ENCODE results near the gene SPRTN.
"Not testable (repeated sequence)": the region's sequence is repeated elsewhere in the genome, so short reads cannot be mapped to it uniquely, and the experiment has no call there.

DNA sequence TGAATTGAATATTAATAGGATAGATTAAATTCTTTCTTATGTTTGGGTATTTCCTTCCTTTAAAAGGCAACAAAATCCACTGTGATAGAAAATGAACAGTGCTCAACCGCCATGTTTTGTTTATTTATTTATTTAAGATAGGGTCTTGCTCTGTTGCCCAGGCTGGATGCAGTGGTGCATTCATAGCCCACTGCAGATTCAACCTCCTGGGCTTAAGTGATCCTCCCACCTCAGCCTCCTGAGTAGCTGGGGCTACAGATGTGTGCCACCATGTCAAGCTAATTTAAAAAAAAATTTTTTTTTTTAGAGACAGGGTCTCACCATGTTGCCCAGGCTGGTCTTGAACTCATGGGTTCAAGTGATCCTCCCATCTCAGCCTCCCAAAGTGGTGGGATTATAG is 10.8 kb downstream of the SPRTN start:
- TF ChIP-seq, protein P1, sequence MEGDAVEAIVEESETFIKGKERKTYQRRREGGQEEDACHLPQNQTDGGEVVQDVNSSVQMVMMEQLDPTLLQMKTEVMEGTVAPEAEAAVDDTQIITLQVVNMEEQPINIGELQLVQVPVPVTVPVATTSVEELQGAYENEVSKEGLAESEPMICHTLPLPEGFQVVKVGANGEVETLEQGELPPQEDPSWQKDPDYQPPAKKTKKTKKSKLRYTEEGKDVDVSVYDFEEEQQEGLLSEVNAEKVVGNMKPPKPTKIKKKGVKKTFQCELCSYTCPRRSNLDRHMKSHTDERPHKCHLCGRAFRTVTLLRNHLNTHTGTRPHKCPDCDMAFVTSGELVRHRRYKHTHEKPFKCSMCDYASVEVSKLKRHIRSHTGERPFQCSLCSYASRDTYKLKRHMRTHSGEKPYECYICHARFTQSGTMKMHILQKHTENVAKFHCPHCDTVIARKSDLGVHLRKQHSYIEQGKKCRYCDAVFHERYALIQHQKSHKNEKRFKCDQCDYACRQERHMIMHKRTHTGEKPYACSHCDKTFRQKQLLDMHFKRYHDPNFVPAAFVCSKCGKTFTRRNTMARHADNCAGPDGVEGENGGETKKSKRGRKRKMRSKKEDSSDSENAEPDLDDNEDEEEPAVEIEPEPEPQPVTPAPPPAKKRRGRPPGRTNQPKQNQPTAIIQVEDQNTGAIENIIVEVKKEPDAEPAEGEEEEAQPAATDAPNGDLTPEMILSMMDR (conservative IDR thresholded peaks at IDR 0.05; ENCODE audit: low read depth in 2 of 2): not testable (repeated sequence)
- TF ChIP-seq, protein P2, sequence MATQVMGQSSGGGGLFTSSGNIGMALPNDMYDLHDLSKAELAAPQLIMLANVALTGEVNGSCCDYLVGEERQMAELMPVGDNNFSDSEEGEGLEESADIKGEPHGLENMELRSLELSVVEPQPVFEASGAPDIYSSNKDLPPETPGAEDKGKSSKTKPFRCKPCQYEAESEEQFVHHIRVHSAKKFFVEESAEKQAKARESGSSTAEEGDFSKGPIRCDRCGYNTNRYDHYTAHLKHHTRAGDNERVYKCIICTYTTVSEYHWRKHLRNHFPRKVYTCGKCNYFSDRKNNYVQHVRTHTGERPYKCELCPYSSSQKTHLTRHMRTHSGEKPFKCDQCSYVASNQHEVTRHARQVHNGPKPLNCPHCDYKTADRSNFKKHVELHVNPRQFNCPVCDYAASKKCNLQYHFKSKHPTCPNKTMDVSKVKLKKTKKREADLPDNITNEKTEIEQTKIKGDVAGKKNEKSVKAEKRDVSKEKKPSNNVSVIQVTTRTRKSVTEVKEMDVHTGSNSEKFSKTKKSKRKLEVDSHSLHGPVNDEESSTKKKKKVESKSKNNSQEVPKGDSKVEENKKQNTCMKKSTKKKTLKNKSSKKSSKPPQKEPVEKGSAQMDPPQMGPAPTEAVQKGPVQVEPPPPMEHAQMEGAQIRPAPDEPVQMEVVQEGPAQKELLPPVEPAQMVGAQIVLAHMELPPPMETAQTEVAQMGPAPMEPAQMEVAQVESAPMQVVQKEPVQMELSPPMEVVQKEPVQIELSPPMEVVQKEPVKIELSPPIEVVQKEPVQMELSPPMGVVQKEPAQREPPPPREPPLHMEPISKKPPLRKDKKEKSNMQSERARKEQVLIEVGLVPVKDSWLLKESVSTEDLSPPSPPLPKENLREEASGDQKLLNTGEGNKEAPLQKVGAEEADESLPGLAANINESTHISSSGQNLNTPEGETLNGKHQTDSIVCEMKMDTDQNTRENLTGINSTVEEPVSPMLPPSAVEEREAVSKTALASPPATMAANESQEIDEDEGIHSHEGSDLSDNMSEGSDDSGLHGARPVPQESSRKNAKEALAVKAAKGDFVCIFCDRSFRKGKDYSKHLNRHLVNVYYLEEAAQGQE (IDR thresholded peaks at IDR 0.05; ENCODE audit: unreplicated experiment): not testable (repeated sequence)
- TF ChIP-seq POLR2AphosphoS5 (IDR thresholded peaks at IDR 0.05; ENCODE audit: low read depth); EZH2 (IDR thresholded peaks at IDR 0.05; ENCODE audit: low read depth, unreplicated experiment); STAT1 (IDR thresholded peaks at IDR 0.05; ENCODE audit: unreplicated experiment): not testable (repeated sequence)
